ENCODE data around the gene TMCC3.

DNA sequence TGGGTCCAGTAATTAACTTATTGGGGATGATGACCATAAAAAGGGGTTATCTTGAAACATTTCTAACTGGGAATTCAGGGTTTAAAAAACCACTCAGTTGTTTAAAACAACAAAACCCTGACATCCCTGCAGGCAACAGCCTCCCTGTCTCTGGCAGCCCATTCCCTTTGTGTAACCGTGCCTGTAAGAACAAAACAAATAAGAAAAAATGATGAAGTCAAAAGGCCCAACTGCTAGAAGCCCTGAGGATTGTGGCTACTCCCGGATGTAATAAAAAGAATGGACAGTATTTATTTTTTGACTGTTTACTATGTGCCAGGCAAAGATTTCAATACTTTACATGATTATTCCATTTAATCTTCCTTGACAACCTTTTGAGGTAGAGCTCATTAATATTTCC is 75.3 kb downstream of the TMCC3 start:
- TF ChIP-seq, protein P1, sequence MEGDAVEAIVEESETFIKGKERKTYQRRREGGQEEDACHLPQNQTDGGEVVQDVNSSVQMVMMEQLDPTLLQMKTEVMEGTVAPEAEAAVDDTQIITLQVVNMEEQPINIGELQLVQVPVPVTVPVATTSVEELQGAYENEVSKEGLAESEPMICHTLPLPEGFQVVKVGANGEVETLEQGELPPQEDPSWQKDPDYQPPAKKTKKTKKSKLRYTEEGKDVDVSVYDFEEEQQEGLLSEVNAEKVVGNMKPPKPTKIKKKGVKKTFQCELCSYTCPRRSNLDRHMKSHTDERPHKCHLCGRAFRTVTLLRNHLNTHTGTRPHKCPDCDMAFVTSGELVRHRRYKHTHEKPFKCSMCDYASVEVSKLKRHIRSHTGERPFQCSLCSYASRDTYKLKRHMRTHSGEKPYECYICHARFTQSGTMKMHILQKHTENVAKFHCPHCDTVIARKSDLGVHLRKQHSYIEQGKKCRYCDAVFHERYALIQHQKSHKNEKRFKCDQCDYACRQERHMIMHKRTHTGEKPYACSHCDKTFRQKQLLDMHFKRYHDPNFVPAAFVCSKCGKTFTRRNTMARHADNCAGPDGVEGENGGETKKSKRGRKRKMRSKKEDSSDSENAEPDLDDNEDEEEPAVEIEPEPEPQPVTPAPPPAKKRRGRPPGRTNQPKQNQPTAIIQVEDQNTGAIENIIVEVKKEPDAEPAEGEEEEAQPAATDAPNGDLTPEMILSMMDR (IDR thresholded peaks at IDR 0.05 in 2 of 3, conservative IDR thresholded peaks at IDR 0.05 in 1 of 3; ENCODE audit: insufficient read depth in 2 of 3, low read depth in 1 of 3, low read length in 3 of 3): no peak
- TF ChIP-seq ZZZ3 (IDR thresholded peaks at IDR 0.05): no peak
- no peak for TF ChIP-seq RFX5 (IDR thresholded peaks at IDR 0.05; ENCODE audit: low read depth, low read length)
- no peak for TF ChIP-seq MXI1 (IDR thresholded peaks at IDR 0.05; ENCODE audit: low read depth, low read length)
- no peak for TF ChIP-seq HMGXB4 (CRISPR knock-in tag; IDR thresholded peaks at IDR 0.05)
- TF ChIP-seq YY1 (IDR thresholded peaks at IDR 0.05; ENCODE audit: borderline replicate concordance in 1 of 3, control insufficient read depth in 1 of 3, extremely low read depth in 1 of 3, insufficient read depth in 3 of 3, insufficient read length in 1 of 3, insufficient replicate concordance in 2 of 3, low read depth in 1 of 3, low read length in 2 of 3): no peak
- TF ChIP-seq ZNF124 (CRISPR knock-in tag; IDR thresholded peaks at IDR 0.05): no peak
- no peak for TF ChIP-seq ZBTB33 (CRISPR knock-in tag; IDR thresholded peaks at IDR 0.05)
- TF ChIP-seq, protein P2, sequence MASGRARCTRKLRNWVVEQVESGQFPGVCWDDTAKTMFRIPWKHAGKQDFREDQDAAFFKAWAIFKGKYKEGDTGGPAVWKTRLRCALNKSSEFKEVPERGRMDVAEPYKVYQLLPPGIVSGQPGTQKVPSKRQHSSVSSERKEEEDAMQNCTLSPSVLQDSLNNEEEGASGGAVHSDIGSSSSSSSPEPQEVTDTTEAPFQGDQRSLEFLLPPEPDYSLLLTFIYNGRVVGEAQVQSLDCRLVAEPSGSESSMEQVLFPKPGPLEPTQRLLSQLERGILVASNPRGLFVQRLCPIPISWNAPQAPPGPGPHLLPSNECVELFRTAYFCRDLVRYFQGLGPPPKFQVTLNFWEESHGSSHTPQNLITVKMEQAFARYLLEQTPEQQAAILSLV (tag; IDR thresholded peaks at IDR 0.05): no peak
- no peak for TF ChIP-seq POLR2A (conservative IDR thresholded peaks at IDR 0.05)
- no peak for TF ChIP-seq ZBTB34 (CRISPR knock-in tag; IDR thresholded peaks at IDR 0.05)

Data from K562 (cell line).